Measurements from ENCODE around the gene MEIS2.

Gene MEIS2

DNA sequence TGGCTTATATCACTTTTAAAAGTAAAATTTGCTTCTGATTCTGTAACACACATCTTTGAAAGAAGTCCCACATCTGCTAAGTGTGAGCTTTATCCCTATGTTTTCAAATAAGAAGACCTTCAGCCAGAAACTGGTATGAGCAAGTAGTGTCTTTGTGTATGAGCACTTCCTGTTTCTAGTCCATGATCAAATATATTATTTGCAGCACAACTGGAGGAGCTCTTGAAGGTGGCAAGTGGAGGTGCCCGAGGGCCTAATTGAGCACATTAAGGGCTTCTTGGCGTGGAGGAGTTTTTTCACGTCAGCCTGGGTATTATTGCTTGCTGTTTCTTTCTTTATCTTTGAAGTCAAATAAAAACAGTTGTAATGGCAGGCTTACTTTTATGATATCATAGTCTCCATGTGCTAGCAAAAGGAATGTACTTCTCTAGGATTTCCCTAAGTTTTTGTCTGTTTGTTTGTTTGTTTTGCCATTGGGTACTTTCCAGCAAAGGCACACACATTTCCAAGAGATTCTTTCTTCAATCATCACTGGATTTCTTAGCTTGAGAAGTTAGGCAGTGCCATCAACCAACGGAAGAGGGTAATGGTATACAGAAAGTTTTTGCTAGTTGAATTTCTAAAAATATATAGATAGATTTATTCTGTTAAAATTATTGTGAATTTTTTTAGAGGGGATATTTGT lies 68.1 kb downstream of the MEIS2 start:
- Mint-ChIP-seq H3K4me3 (no peak overlapping the region), H3K27me3 (ENCODE audit: low read depth) (no peaks in the 10 kb centered on the region), H3K4me1 (peaks cover 57% of the 10 kb centered on the region), H3K36me3 (ENCODE audit: low read depth) (peaks cover 72% of the 10 kb centered on the region), H3K27ac (peak overlapping the region; percentile 73 to 91 (median 87)), H3K9me3 (no peaks in the 10 kb centered on the region)
- TF ChIP-seq, protein P1, sequence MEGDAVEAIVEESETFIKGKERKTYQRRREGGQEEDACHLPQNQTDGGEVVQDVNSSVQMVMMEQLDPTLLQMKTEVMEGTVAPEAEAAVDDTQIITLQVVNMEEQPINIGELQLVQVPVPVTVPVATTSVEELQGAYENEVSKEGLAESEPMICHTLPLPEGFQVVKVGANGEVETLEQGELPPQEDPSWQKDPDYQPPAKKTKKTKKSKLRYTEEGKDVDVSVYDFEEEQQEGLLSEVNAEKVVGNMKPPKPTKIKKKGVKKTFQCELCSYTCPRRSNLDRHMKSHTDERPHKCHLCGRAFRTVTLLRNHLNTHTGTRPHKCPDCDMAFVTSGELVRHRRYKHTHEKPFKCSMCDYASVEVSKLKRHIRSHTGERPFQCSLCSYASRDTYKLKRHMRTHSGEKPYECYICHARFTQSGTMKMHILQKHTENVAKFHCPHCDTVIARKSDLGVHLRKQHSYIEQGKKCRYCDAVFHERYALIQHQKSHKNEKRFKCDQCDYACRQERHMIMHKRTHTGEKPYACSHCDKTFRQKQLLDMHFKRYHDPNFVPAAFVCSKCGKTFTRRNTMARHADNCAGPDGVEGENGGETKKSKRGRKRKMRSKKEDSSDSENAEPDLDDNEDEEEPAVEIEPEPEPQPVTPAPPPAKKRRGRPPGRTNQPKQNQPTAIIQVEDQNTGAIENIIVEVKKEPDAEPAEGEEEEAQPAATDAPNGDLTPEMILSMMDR (IDR thresholded peaks at IDR 0.05; ENCODE audit: unreplicated experiment in 3 of 3) = no peak

GRCh38 chr15:37031198-37031597 lies 69.2 kb downstream of the MEIS2 start:
- H3K27ac Mint-ChIP-seq = peak overlapping the region; percentile 78 to 91 (median 87)
- peaks cover 72% of the 10 kb centered on the region for H3K36me3 Mint-ChIP-seq (ENCODE audit: low read depth)
- TF ChIP-seq, protein P1 (IDR thresholded peaks at IDR 0.05; ENCODE audit: unreplicated experiment in 3 of 3) = no peak
- H3K9me3 Mint-ChIP-seq = no peaks in the 10 kb centered on the region
- H3K4me3 Mint-ChIP-seq = no peak overlapping the region
- peaks cover 51% of the 10 kb centered on the region for H3K4me1 Mint-ChIP-seq
- H3K27me3 Mint-ChIP-seq (ENCODE audit: low read depth) = no peaks in the 10 kb centered on the region

DNA sequence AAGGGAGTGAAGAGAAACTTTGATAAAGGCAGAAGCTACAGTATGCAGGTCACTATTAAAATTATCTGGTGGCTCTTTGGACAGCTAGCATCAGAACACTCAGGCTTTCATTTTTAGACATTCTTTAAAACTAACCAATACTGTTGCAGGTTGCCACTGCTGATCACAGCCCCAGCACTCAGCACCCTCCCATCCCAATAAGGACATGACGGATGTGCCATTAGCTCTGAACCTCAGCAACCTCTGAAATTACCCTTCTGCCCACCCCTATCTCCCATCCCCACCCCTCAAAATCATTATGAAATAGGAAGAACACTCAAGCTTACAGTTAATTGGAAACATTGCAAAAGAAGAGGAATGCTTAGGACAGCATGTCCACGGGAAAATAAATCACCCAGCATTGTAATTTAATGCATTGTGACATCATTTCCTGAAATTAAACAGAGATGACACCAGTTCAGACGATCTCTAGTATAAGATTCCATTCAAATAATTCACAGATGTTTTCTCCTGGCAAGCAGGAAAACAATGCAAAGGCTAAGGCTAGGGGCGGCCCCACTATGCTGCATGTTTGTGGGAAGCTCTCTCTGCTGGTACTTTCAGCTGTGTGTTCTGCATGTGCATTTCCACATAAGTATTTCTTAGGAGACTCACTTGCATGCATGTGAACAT lies 71.6 kb downstream of the MEIS2 start:
- H3K36me3 Mint-ChIP-seq (ENCODE audit: low read depth) = peaks cover 67% of the 10 kb centered on the region
- H3K4me1 Mint-ChIP-seq = peaks cover 43% of the 10 kb centered on the region

DNA sequence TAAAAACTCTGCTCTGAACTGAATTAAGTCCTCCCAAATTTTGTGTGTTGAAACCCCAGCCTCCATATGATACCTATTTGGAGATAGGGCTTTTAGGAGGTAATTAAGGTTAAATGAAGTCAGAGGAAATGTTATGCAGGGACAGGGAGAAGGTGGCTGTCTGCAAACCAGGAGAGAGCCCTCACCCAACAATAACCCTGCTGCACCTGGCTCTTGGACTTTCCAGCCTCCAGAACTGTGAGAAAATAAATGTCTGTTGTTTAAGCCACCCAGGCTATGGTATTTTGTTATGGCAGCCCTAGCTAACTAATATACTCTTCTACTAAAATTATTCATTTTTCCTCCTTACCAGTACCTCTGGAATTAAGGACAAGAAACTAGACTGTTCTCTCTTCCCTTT lies 79.5 kb downstream of the MEIS2 start:
- Mint-ChIP-seq H3K9me3 (no peaks in the 10 kb centered on the region), H3K27ac (peak overlapping the region; percentile 68 to 92 (median 82)), H3K36me3 (ENCODE audit: low read depth) (peaks cover 66% of the 10 kb centered on the region), H3K4me3 (peak overlapping the region in 1 of 3 experiments; percentile 6), H3K27me3 (ENCODE audit: low read depth) (peaks cover 4% of the 10 kb centered on the region), H3K4me1 (peaks cover 54% of the 10 kb centered on the region)
- TF ChIP-seq, protein P1 (IDR thresholded peaks at IDR 0.05; ENCODE audit: unreplicated experiment in 3 of 3) = no peak

More for the DNA sequence above, 71.6 kb downstream of the MEIS2 start:
- peaks cover 4% of the 10 kb centered on the region for H3K27me3 Mint-ChIP-seq (ENCODE audit: low read depth)
- H3K9me3 Mint-ChIP-seq = no peaks in the 10 kb centered on the region
- TF ChIP-seq, protein P1 (IDR thresholded peaks at IDR 0.05; ENCODE audit: unreplicated experiment in 3 of 3) = no peak
- no peak overlapping the region for H3K4me3 Mint-ChIP-seq
- H3K27ac Mint-ChIP-seq = peak overlapping the region; percentile 65 to 76 (median 76)

- Mint-ChIP-seq H3K4me3 (peak overlapping the region; percentile 41 to 43 (median 43)), H3K36me3 (ENCODE audit: low read depth) (peaks cover 63% of the 10 kb centered on the region), H3K9me3 (no peaks in the 10 kb centered on the region), H3K27me3 (ENCODE audit: low read depth) (peaks cover 4% of the 10 kb centered on the region), H3K4me1 (peaks cover 62% of the 10 kb centered on the region), H3K27ac (peak overlapping the region; percentile 82 to 92 (median 88))
- TF ChIP-seq, protein P1 (IDR thresholded peaks at IDR 0.05; ENCODE audit: unreplicated experiment in 3 of 3) = no peak
Observed at GRCh38 chr15:37019479-37020433, 80.6 kb downstream of the MEIS2 start.

Data from nephron (organoid).